Endothelial cell of umbilical vein (primary cell): ENCODE results near the gene PFN2. TPM values are rescaled to one million over a fixed set of nuclear protein-coding genes. Genes with fewer than 3 reads are reported as not detected.

Source experiments
- BruUV-seq: library from RNA; stranded (reverse); fragments of 400-500 nt; replicated peaks from 2 replicates; lab custom pipeline; 2021; lab: Mats Ljungman, UMichigan
- CTCF ChIA-PET: fragments of 300-600, 350-600 bp; sonication (Branson Sonifier 250); formaldehyde crosslinking; loops from one replicate; lab custom pipeline; 2021; ENCODE audit warnings: antibody characterized with exemption, inconsistent platforms; lab: Charles Lee
- POLR2A ChIA-PET: fragments of 300-600, 350-600 bp; sonication (Branson Sonifier 250); formaldehyde crosslinking; loops from one replicate; lab custom pipeline; 2021; ENCODE audit warnings: antibody characterized with exemption, inconsistent platforms; lab: Charles Lee
- DNase-seq: peaks from one replicate; pipeline ENCODE4 v3.0.0-alpha.2; 2011; ENCODE audit warnings: low read depth, low spot score
- FAIRE-seq: peaks from 2 replicates; lab custom pipeline; 2011; peaks lifted over from hg19 to GRCh38; lab: Jason Lieb, UNC
- H2AFZ ChIP-seq: 2 replicates; pipeline ENCODE4 v1.6.0; 2012; ENCODE audit warnings: low read depth, low read length, control low read depth, inconsistent platforms
- H3K27ac ChIP-seq: 2 replicates; pipeline ENCODE4 v1.5.1; 2011; ENCODE audit warnings: low read depth, mild to moderate bottlenecking, control low read depth, low read length, moderate library complexity; ENCODE audit not compliant: insufficient read depth
- H3K27me3 ChIP-seq, 2 experiments: 2 replicates each; pipeline versions ENCODE4 v1.6.0 to v1.6.1; 2011; ENCODE audit warnings: low read length in 2 of 2, mixed read lengths in 1 of 2; ENCODE audit not compliant: control insufficient read depth in 2 of 2, insufficient read depth in 2 of 2
- H3K36me3 ChIP-seq, 2 experiments: 2 replicates in 1 of 2; 3 replicates in 1 of 2; pipeline ENCODE4 v1.5.1; 2011; ENCODE audit warnings: low read length in 2 of 2, mild to moderate bottlenecking in 1 of 2, moderate library complexity in 1 of 2; ENCODE audit not compliant: control insufficient read depth in 2 of 2, insufficient read depth in 2 of 2; ENCODE audit errors: extremely low read depth in 1 of 2
- H3K4me1 ChIP-seq: 3 replicates; pipeline ENCODE4 v1.5.1; 2011; ENCODE audit warnings: mild to moderate bottlenecking, low read length; ENCODE audit not compliant: control insufficient read depth, insufficient read depth; ENCODE audit errors: extremely low read depth
- H3K4me2 ChIP-seq: 2 replicates; pipeline ENCODE4 v1.6.1; 2011; ENCODE audit warnings: low read length, control low read depth, mixed read lengths; ENCODE audit not compliant: insufficient read depth
- H3K4me3 ChIP-seq, 3 experiments: fragments of 200-600 bp in 1 of 3; sonication (generic), shearing (Covaris generic) in 1 of 3; replicated peaks in 1 of 3; 2 replicates each; pipeline ENCODE4 v1.5.1; 2011 to 2016; ENCODE audit warnings: control low read depth in 3 of 3, low read length in 3 of 3, mild to moderate bottlenecking in 2 of 3, inconsistent platforms in 1 of 3, low read depth in 1 of 3, moderate library complexity in 1 of 3; ENCODE audit not compliant: insufficient read depth in 1 of 3
- H3K79me2 ChIP-seq: 2 replicates; pipeline ENCODE4 v1.6.0; 2012; ENCODE audit warnings: low read length, inconsistent platforms; ENCODE audit not compliant: control insufficient read depth, insufficient read depth
- H3K9ac ChIP-seq: replicated peaks from 2 replicates; pipeline ENCODE3; 2011; ENCODE audit warnings: low read length, control low read depth; ENCODE audit not compliant: insufficient read depth; ENCODE audit errors: extremely low read depth
- H3K9me1 ChIP-seq: replicated peaks from 3 replicates; pipeline ENCODE4 v1.6.0; 2011; ENCODE audit warnings: mild to moderate bottlenecking, low read length; ENCODE audit not compliant: control insufficient read depth, insufficient read depth; ENCODE audit errors: extremely low read depth
- H3K9me3 ChIP-seq: replicated peaks from 2 replicates; pipeline ENCODE4 v1.5.1; 2012; ENCODE audit warnings: low read length, inconsistent platforms; ENCODE audit not compliant: control insufficient read depth, insufficient read depth
- H4K20me1 ChIP-seq: replicated peaks from 2 replicates; pipeline ENCODE3; 2011; ENCODE audit warnings: mild to moderate bottlenecking, low read length; ENCODE audit not compliant: control insufficient read depth, insufficient read depth; ENCODE audit errors: extremely low read depth
- EZH2 ChIP-seq: IDR thresholded peaks from 2 replicates; pipeline ENCODE4 v1.6.1; 2012; ENCODE audit warnings: borderline replicate concordance, low read depth, mild to moderate bottlenecking, moderate library complexity, low read length, inconsistent platforms; ENCODE audit not compliant: severe bottlenecking
- FOS ChIP-seq: IDR thresholded peaks from 2 replicates; pipeline ENCODE4 v1.6.1; 2011; ENCODE audit warnings: mild to moderate bottlenecking, low read length, moderate library complexity, borderline replicate concordance; ENCODE audit not compliant: insufficient read depth
- GATA2 ChIP-seq: IDR thresholded peaks from 2 replicates; pipeline ENCODE4 v1.7.0; 2011; ENCODE audit warnings: low read depth, mild to moderate bottlenecking, moderate library complexity, mixed read lengths, low read length; ENCODE audit not compliant: insufficient read length, insufficient read depth
- JUN ChIP-seq: IDR thresholded peaks from 2 replicates; pipeline ENCODE4 v1.6.1; 2011; ENCODE audit warnings: borderline replicate concordance, low read depth; ENCODE audit not compliant: insufficient read length, insufficient read depth
- MAX ChIP-seq: IDR thresholded peaks from 2 replicates; pipeline ENCODE4 v1.6.1; 2011; ENCODE audit not compliant: insufficient read depth, insufficient read length
- MYC ChIP-seq: IDR thresholded peaks from one replicate; pipeline ENCODE4 v1.6.1; 2011; ENCODE audit warnings: mild to moderate bottlenecking, low read depth, low read length
- POLR2A ChIP-seq: IDR thresholded peaks from 2 replicates; pipeline ENCODE4 v1.6.1; 2012; ENCODE audit warnings: low read depth, mild to moderate bottlenecking, control low read depth, low read length
- POLR2AphosphoS5 ChIP-seq: IDR thresholded peaks from 2 replicates; pipeline ENCODE4 v1.6.1; 2012; ENCODE audit warnings: low read depth, mild to moderate bottlenecking, control low read depth, low read length, moderate library complexity; ENCODE audit not compliant: insufficient read depth
- dilution Hi-C: fragments of 300-500 bp; cut with MboI; formaldehyde crosslinking; loops from one replicate; pipeline ENCODE4 v1.15.0; 2019; ENCODE audit warnings: low sequenced_read_pairs; ENCODE audit not compliant: extremely low pct_ligation_motif_present
- intact Hi-C: fragments of 100-400 bp; cut with micrococcal nuclease; formaldehyde crosslinking; loops from one replicate; pipeline ENCODE4 v1.10.0; 2022
- polyA plus RNA-seq, 4 experiments: library from polyadenylated mRNA; depleted of rRNA in 3 of 4; stranded (reverse) in 3 of 4; unstranded in 1 of 4; fragments of >200 nt; gene quantifications; 2 replicates each; pipeline versions ENCODE4 v1.2.1 to v1.2.3, GENCODE V29; 2011 to 2012; ENCODE audit warnings: missing spikeins in 1 of 4
- total RNA-seq: library from RNA; stranded (reverse); gene quantifications from 2 replicates; pipeline ENCODE4 v1.2.3, GENCODE V29; 2021
- TF ChIP-seq, protein P1 (sequence below), 2 donors: IDR thresholded peaks; 1 replicate in 1 of 2; 2 replicates in 1 of 2; pipeline ENCODE4 v1.5.1; 2011; ENCODE audit warnings: low read length in 2 of 2, mild to moderate bottlenecking in 2 of 2, moderate library complexity in 2 of 2, control low read depth in 1 of 2, inconsistent platforms in 1 of 2, low read depth in 1 of 2; ENCODE audit not compliant: insufficient read depth in 1 of 2; ENCODE audit errors: extremely low read depth in 1 of 2

Gene PFN2
- total and polyA plus RNA-seq, 2 donors (not counting 3 experiments of a cell fraction or from before 2014, with no cell fraction given) = 97.1 to 165 TPM

GRCh38 chr3:150006794-150007193, 36.1 kb upstream of the PFN2 start:
- Histone ChIP-seq H3K9me3 (no peaks in the 10 kb centered on the region), H3K4me3 (no peak overlapping the region), H3K4me1 (no peaks in the 10 kb centered on the region), H3K9ac (no peak overlapping the region), H3K27me3 (peaks cover 3 to 6% of the 10 kb centered on the region in 2 experiments), H2AFZ (no peak overlapping the region), H3K27ac (no peak overlapping the region), H3K4me2 (no peak overlapping the region), H4K20me1 (no peaks in the 10 kb centered on the region), H3K9me1 (no peaks in the 10 kb centered on the region), H3K79me2 (no peaks in the 10 kb centered on the region), H3K36me3 (no peaks in the 10 kb centered on the region)
- CTCF ChIA-PET = no interaction called here
- POLR2A ChIA-PET = interaction anchor here (0.7 kb wide), 1 partner anchor 11 kb away, joined by 4 read pairs; no protein-coding TSS in a partner anchor
- no TSS peak for BruUV-seq
- no peak for TF ChIP-seq MAX
- TF ChIP-seq, protein P1, sequence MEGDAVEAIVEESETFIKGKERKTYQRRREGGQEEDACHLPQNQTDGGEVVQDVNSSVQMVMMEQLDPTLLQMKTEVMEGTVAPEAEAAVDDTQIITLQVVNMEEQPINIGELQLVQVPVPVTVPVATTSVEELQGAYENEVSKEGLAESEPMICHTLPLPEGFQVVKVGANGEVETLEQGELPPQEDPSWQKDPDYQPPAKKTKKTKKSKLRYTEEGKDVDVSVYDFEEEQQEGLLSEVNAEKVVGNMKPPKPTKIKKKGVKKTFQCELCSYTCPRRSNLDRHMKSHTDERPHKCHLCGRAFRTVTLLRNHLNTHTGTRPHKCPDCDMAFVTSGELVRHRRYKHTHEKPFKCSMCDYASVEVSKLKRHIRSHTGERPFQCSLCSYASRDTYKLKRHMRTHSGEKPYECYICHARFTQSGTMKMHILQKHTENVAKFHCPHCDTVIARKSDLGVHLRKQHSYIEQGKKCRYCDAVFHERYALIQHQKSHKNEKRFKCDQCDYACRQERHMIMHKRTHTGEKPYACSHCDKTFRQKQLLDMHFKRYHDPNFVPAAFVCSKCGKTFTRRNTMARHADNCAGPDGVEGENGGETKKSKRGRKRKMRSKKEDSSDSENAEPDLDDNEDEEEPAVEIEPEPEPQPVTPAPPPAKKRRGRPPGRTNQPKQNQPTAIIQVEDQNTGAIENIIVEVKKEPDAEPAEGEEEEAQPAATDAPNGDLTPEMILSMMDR (IDR thresholded peaks at IDR 0.05; ENCODE audit: extremely low read depth in 1 of 2, insufficient read depth in 1 of 2, low read depth in 1 of 2, low read length in 2 of 2) = no peak
- no peak for TF ChIP-seq EZH2
- no peak for TF ChIP-seq POLR2A
- no peak for TF ChIP-seq JUN
- TF ChIP-seq MYC = no peak
- TF ChIP-seq GATA2 = no peak
- TF ChIP-seq FOS = no peak
- TF ChIP-seq POLR2AphosphoS5 = no peak
- dilution Hi-C loops = no loop called here
- FAIRE-seq = no peak
- no peak for DNase-seq
- intact Hi-C loops = no loop called here
